22Rv1 (cell line): ENCODE results near the gene SIDT1.

Experiments
- ZFX ChIP-seq: fragments of 450-650 bp; IDR thresholded peaks from 2 replicates; pipeline ENCODE4 v1.6.1; 2017; ENCODE audit warnings: antibody characterized with exemption, borderline replicate concordance
- TF ChIP-seq, protein P1 (sequence below): fragments of 450-650 bp; IDR thresholded peaks from 2 replicates; pipeline ENCODE4 v1.5.1; 2017; ENCODE audit warnings: mild to moderate bottlenecking

DNA sequence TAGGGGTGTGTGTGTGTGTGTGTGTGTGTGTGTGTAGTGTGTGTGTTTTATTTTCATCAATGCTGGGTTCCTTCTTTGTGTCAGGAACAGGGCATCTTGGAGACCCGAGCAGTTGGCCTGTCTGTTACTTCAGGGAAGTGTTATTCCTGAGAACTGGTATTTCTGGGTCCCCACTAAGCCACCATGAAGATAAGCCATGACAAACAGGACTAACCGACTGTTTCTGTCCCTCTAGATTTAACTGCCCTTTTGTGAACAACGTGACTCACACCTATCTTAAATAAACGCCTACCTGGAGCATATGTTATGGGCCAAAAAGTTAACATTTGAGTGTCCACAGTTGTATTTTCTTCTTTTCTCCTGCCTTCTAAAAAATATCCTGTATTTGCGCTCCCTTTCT is 19.5 kb downstream of the SIDT1 start:
- TF ChIP-seq, protein P1, sequence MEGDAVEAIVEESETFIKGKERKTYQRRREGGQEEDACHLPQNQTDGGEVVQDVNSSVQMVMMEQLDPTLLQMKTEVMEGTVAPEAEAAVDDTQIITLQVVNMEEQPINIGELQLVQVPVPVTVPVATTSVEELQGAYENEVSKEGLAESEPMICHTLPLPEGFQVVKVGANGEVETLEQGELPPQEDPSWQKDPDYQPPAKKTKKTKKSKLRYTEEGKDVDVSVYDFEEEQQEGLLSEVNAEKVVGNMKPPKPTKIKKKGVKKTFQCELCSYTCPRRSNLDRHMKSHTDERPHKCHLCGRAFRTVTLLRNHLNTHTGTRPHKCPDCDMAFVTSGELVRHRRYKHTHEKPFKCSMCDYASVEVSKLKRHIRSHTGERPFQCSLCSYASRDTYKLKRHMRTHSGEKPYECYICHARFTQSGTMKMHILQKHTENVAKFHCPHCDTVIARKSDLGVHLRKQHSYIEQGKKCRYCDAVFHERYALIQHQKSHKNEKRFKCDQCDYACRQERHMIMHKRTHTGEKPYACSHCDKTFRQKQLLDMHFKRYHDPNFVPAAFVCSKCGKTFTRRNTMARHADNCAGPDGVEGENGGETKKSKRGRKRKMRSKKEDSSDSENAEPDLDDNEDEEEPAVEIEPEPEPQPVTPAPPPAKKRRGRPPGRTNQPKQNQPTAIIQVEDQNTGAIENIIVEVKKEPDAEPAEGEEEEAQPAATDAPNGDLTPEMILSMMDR = no peak
- no peak for TF ChIP-seq ZFX
